ENCODE data around the gene HINT3.
"Not testable (repeated sequence)": the region's sequence is repeated elsewhere in the genome, so short reads cannot be mapped to it uniquely, and the experiment has no call there.

Gene HINT3

GRCh38 chr6:125940247-125941041 lies 16.1 kb upstream of the HINT3 start:
- DNase-seq (ENCODE audit: low read depth), result no peak

DNA sequence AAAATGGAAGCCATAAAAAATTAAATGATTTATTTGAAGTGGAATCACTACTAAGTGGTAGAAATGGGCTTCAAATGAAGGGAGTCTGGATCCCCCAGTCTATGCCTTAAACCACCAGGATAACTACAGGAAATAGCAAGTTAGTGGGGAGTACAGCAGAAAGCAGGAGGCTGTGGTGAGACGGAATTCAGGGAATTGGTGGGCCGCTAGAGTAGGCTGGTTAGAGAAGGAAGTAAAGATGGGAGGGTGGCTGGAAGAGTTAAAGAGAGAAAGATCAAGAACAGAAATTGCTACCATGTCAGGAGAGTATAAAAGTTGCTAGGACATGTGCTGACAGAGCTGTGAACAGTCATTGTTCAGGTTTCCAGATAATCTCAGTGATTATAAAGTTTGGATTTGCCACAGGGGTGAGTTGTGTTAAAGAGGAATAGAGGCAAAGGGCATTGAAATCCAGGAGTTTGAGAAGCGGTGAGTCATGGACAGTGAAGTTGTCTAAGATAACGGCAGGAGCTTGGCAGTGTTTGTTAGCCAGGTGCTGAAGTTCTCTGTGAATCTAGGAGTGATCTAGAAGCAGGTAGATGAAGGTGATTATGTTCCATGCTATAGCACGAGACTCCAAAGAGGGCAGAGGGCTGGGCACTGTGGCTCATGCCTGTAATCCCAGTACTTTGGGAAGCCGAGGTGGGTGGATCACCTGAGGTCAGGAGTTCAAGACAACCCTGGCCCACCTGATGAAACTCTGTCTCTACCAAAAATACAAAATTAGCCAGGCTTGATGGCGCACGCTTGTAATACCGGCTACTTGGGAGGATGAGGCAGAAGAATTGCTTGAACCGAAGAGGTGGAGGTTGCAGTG lies 13.7 kb upstream of the HINT3 start:
- DNase-seq (ENCODE audit: low read depth), result no peak

- DNase-seq (ENCODE audit: low read depth), result no peak
Observed at GRCh38 chr6:125943528-125944433, 12.8 kb upstream of the HINT3 start.

DNA sequence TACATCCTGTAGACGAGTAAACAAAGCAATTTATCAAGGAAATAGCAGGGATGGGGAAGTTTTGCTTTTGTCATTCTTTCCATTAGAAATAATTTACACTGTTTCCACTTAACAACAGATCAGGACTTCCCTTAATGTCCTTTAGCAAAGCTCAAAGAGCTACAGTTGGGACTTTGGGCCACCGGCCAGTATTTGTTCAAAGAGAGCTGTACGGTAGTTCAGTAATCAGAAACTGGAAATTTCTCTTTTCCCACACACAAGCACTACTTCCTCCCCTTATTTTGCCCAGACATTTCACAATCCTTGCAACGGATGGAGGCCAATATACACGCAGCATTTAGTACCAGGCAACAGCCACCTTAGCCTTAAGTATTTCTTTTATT lies 12.1 kb upstream of the HINT3 start:
- DNase-seq (ENCODE audit: low read depth), result no peak

DNA sequence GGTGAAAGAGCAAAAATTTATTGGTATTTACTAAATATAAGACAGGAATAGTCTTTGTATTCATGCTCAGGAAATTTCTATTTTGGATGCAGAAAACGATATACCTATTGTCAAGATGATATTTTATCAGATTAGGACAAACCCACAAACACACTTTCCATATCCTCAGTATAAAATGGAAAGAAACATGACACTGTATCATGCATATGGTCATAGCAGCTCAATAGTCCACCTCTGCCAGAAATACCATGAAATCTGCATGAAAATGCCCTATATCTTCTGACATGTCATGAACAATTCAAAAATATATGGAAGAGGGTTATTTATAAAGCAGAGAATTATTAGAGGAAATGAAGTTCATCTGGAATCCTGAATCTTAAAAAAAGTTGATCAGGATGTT lies 11.7 kb upstream of the HINT3 start:
- DNase-seq (ENCODE audit: low read depth), result no peak

- no peak for DNase-seq (ENCODE audit: low read depth)
Observed at GRCh38 chr6:125945378-125946141, 11.0 kb upstream of the HINT3 start.

- no peak for DNase-seq (ENCODE audit: low read depth)
Observed at GRCh38 chr6:125947615-125948014, 9.0 kb upstream of the HINT3 start.

- DNase-seq (ENCODE audit: low read depth), result no peak
Observed at GRCh38 chr6:125948455-125948854, 8.1 kb upstream of the HINT3 start.

GRCh38 chr6:125949069-125949468 lies 7.5 kb upstream of the HINT3 start:
- no peak for DNase-seq (ENCODE audit: low read depth)

- no peak for DNase-seq (ENCODE audit: low read depth)
Observed at GRCh38 chr6:125950293-125950692, 6.3 kb upstream of the HINT3 start.

- not testable (repeated sequence) for DNase-seq (ENCODE audit: low read depth)
Observed at GRCh38 chr6:125950716-125951115, 5.9 kb upstream of the HINT3 start.

DNA sequence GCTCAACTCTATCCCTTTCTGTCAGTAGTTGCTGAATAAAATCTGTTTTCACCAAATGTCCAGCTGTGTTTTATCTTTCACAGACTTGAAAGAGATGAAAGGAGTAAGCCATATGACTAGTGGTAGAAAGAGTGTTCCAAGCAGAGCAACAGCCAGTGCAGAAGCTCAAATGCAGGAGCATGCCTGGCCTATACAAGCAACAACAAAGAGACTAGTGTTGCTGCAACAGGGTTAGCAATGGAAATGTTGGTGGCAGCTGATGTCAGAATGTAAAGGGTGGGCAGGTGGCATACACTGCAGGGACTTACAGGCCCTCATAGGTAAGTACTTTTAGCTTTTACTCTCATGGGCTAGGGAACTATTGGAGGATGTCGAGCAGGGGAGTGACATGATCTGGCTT lies 5.2 kb upstream of the HINT3 start:
- DNase-seq (ENCODE audit: low read depth), result no peak

DNA sequence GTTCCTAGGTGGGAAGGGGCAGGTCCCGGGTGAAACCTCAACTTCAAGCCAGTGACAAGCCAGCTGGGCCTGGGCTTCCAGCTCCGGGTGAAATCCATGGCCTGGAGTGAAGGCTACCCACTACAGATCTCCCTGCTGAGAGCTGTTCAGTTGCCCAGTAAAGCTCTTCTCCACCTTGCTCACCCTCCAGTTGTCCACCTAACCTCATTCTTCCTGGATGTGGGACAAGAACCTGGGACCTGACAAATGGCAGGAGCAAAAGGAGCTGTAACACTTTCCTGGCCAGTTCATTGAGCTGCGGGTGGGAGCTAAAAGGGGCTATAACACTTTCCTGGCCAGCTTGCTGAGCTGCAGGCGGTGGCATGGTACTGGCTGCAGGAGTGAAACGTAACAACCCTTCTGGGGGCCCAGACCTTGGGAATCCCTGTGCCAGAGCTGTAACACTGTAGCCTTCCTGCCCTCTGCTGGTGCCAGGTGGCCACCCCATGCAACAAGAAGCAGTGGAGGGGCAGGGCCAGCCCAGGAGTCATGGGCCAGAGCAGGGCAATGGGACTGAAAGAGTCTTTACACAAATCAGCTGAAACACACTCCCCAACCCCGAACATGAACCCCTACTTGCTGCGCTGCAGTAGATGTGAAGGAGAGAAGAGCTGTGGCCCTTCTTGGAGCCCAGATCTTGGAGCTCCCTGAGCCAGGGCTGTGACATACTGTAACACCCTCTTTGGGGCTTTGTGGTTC lies 3.6 kb upstream of the HINT3 start:
- no peak for DNase-seq (ENCODE audit: low read depth)

DNA sequence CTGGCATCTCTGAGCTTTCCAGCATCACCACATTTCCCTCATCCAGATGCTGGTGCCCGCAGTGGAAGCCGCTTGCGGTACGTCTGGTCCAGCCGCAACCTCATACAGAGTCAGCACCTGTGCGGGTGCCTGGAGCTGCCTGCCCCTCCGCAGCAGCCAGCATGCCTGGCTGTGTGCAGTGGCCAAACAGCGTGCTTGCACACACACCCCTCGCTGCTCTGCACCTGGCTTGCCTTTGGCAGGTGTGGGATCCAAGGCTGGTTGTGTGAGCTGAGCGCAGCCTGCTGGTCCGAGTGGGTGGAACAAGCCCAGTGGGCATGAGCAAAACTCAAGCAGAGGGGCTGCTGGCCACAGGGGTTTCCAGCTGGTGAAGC lies 3.1 kb upstream of the HINT3 start:
- no peak for DNase-seq (ENCODE audit: low read depth)

GRCh38 chr6:125954735-125955339 lies 1.7 kb upstream of the HINT3 start:
- DNase-seq (ENCODE audit: low read depth), result no peak

GRCh38 chr6:125955973-125956372 lies 597 bp upstream of the HINT3 start:
- DNase-seq (ENCODE audit: low read depth), result no peak

DNA sequence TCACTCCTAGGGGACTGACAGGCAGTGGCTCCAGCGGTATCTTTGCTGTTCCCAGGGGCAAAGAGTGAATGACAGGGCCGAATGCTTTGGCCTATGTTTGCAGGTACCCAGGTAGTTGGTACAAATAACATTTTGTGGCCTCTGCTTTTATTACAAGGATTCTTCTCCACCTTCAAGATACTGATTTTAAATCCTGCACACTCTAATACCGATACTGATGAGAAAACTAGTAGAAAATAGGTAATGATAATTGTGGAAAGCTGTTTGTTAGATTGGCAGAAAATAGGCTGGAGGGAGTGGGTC lies 772 bp downstream of the HINT3 start:
- DNase-seq (ENCODE audit: low read depth), result no peak

- no peak for DNase-seq (ENCODE audit: low read depth)
Observed at GRCh38 chr6:125957845-125958244, 1.3 kb downstream of the HINT3 start.

DNA sequence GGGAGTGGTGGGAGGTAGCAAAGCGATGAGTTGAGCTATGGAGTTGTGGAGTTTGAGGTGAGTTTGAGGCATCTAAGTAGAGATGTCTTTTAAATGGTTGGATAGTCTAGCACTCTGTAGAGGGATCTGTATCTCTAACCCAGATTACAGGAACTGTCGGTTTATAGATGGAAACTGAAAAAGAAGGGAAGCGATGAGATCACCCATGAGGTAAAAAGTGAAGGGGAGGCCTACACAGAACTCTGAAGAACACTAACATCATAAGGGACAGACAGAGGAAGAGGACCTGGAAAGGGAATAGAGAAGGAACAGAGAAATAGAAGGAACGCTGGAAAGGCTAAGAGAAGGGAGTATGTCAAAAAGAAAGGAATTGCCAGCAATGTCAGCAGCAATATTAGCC lies 2.5 kb downstream of the HINT3 start:
- no peak for DNase-seq (ENCODE audit: low read depth)

- DNase-seq (ENCODE audit: low read depth), result no peak
Observed at GRCh38 chr6:125961117-125961516, 4.5 kb downstream of the HINT3 start.

All from stimulated activated CD8-positive, alpha-beta memory T cell treated with anti-CD3 and anti-CD28 coated beads, Interleukin-12 subunit alpha, Interleukin-12 subunit beta, amount 100 ng/mL, for 4 hours (primary cell).